Lower leg skin (tissue), 3 donors: ENCODE results near the gene CDH13.

Experiments used
- CTCF ChIP-seq, 3 donors: fragments of 450-650 bp; IDR thresholded peaks; one replicate each; pipeline ENCODE4 v1.5.1; 2016; ENCODE audit warnings: antibody characterized with exemption in 3 of 3, mild to moderate bottlenecking in 3 of 3, moderate library complexity in 2 of 3
- POLR2A ChIP-seq, 2 donors: fragments of 450-650 bp; IDR thresholded peaks; one replicate each; pipeline ENCODE4 v1.6.1; 2016 to 2017; ENCODE audit warnings: antibody characterized with exemption in 2 of 2, mild to moderate bottlenecking in 1 of 2, moderate library complexity in 1 of 2

DNA sequence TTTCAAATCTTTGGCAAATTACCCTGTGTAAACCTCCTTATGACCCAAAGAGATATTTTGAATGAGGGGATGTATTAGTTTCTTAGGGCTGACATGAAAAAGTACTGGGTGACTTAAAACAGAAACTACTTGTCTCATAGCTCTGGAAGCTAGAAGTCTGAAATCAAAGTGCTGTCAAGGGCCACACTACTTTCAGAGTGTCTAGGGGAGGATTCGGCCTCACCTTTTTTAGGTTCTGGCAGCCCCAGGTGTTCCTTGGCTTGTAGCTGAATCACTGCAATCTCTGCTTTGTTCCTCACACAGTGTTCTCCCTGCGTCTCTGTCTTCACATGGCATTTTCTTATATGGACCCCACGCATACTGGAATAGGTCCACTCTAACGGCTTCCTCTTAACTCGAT, 322.2 kb downstream of the CDH13 start:
- no peak for TF ChIP-seq CTCF (IDR thresholded peaks at IDR 0.05)
- no peak for TF ChIP-seq POLR2A (IDR thresholded peaks at IDR 0.05)
